AG10803 (cell line): ENCODE measurements around the gene PKP1.

Source experiments
- DNase-seq: peaks from one replicate; pipeline ENCODE4 v3.0.0; 2010; ENCODE audit warnings: low read depth
- H3K4me3 ChIP-seq: 2 replicates; pipeline ENCODE4 v1.5.1; 2011; ENCODE audit warnings: mild to moderate bottlenecking, low read length, control low read depth
- CTCF ChIP-seq: conservative IDR thresholded peaks from 2 replicates; pipeline ENCODE4 v1.5.1; 2011; ENCODE audit warnings: mild to moderate bottlenecking, low read length, control low read depth, inconsistent platforms

PKP1 gene

GRCh38 chr1:201288007-201288406 lies 4.7 kb downstream of the PKP1 start:
- DNase-seq = no peak
- TF ChIP-seq CTCF = no peak

GRCh38 chr1:201288765-201289164 lies 5.5 kb downstream of the PKP1 start:
- DNase-seq = no peak
- no peak overlapping the region for H3K4me3 ChIP-seq
- TF ChIP-seq CTCF = no peak

More at GRCh38 chr1:201288007-201288406, 4.7 kb downstream of the PKP1 start:
- no peak overlapping the region for H3K4me3 ChIP-seq

GRCh38 chr1:201290551-201290950 lies 7.2 kb downstream of the PKP1 start:
- TF ChIP-seq CTCF = no peak
- H3K4me3 ChIP-seq = no peak overlapping the region
- DNase-seq = no peak

GRCh38 chr1:201291916-201292315 lies 8.6 kb downstream of the PKP1 start:
- no peak overlapping the region for H3K4me3 ChIP-seq
- DNase-seq = no peak
- no peak for TF ChIP-seq CTCF

- DNase-seq = no peak
- TF ChIP-seq CTCF = no peak
- no peak overlapping the region for H3K4me3 ChIP-seq
Observed at GRCh38 chr1:201294876-201295275, 11.6 kb downstream of the PKP1 start.

GRCh38 chr1:201295346-201295745 lies 12.0 kb downstream of the PKP1 start:
- DNase-seq = peak; percentile 50
- no peak overlapping the region for H3K4me3 ChIP-seq
- TF ChIP-seq CTCF = no peak

- peak; percentile 74 for DNase-seq
- no peak overlapping the region for H3K4me3 ChIP-seq
- TF ChIP-seq CTCF = no peak
Observed at GRCh38 chr1:201295861-201296260, 12.6 kb downstream of the PKP1 start.
